Erythroblast (primary cell): ENCODE results near the gene LTK.

Experiments
- GATA1 ChIP-seq: IDR thresholded peaks from 2 replicates; pipeline ENCODE4 v1.6.1; 2011; ENCODE audit warnings: low read depth, mild to moderate bottlenecking, control low read depth, low read length, moderate library complexity
- POLR2A ChIP-seq: IDR thresholded peaks from 2 replicates; pipeline ENCODE4 v1.6.1; 2011; ENCODE audit warnings: mild to moderate bottlenecking, low read length

- TF ChIP-seq POLR2A (no peak), GATA1 (no peak)
These were observed 2.9 kb downstream of the LTK start for GRCh38 chr15:41510728-41511127.
